HL-60/S4 (cell line): Measurements from ENCODE around the gene BACE1.

Experiments used
- in situ Hi-C: fragments of 300-500 bp; cut with MboI; formaldehyde crosslinking; loops from 2 replicates; pipeline ENCODE4 v1.14.3; 2022; ENCODE audit warnings: low sequenced_read_pairs

Gene BACE1

DNA sequence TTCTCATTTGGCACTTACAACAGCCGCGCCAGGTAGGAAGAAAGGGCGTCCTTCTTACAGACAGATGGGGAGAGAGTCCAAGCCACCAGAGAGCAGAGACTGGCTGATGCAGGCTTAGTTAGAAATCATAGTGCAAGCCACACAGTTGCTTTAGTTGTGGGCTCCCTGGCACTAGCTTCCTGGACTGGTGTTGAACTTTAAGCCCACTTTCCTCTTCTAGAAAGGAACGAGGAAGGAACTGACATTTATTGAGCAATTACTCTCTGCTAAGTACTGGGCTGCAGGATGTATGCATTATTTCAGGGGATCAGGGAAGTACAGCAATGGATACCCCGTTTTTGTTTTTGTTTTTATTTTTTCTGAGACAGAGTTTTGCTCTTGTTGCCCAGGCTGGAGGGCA, 3.0 kb downstream of the BACE1 start:
- in situ Hi-C loops = no loop called here

DNA sequence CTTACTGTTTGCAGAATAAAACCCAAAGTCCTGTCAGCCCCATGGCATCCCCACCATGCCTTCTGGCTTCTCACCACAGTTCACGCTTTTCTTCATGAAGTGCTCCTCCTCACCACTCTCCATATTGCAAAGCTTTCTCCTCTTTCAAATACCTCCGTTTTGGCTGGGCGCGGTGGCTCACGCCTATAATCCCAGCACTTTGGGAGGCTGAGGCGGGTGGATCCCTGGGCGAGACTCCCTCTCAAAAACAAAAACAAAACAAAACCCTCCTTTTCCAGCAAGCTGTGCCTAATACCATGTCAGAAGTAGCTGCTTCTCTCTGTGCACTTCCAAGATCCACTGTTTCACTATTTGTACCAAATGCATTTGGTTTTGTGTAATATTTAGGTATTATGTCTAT, 6.7 kb downstream of the BACE1 start:
- in situ Hi-C loops = no loop called here

DNA sequence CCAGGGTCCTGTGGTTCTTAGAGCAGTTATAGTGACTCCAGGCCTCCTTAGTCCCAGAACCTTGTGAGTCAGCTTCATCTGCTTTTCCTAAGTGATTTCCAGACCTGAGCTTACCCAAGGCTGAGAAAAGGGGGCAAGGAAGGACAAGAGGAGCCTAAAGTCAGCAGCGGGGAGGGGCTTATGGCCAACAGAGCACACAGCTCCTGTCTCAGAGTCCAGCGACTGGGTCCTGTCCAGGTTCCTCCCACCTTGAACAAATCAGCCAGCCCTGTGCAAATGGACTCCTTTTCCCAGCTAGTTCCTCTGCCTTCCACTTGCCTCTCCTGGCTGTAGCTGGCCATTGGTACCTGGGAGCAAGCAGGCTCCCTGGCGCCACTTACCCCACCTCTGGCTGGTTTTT, 10.9 kb downstream of the BACE1 start:
- in situ Hi-C loops = no loop called here

DNA sequence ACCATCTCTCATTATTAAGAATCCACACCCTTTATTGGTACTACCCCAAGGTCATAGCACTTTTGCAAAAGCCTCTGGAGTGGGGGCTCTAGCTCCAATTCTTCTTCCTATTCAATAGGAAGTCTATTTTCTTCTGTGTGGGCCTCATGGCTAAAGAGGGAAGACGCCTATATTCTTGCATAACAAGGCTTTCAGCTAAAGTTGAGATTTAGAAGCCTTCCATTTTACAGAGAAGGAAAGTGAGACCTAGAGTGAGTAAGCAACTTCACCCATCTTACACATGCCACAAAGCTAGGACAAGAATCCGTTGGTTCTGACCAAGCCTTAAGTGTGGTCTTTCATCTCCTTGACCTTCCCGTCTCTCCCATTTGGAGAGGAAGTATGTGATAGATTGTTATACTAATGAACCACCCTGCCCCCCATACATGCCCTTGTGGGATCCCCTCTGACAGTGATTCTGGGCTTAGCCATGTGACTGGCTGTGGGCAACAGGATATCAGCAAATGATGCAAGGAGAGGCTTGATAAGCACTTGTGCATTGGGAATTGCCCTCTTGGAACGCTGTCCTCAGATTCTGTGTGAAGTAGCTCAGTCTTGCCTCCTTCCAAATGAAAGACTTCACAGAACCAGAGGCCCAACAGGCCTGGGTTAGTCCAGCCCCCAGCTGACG, 12.3 kb downstream of the BACE1 start:
- in situ Hi-C loops = no loop called here

DNA sequence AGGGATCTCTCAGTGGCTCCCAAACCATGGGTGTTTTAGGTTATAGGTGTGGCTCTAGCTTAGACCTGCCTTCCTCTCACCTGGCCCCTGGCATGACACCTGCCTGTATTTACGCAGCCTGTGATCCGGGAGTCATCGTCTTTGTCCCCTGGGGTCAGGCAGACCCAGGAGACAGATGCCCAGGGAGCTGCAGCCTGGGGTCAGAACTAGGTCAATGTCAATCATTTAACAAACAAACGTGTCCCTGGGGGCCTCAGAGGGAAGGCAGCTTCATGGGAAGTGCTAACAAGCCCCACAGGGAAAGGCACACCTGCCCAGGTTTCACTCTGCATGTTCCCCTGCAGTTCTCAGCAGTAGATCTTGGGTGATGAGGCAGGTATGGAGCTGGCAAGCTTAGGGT, 13.0 kb downstream of the BACE1 start:
- in situ Hi-C loops = no loop called here

DNA sequence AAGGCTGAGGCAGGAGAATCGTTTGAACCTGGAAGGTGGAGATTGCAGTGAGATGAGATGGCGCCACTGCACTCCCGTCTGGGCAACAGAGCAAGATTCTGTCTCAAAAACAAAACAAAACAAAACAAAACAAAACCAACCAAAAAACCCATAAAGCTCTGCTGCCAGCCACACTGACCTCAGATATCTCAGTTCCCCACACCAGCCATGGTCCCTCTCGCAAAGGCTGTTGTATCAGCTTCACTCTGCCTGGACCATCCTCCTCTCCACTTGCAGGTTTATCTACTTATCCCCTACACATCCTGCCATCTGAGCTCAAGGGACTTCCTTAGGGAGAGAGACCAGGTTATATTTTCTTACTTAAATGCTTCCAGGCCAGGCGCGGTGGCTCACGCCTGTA, 13.8 kb downstream of the BACE1 start:
- in situ Hi-C loops = no loop called here

DNA sequence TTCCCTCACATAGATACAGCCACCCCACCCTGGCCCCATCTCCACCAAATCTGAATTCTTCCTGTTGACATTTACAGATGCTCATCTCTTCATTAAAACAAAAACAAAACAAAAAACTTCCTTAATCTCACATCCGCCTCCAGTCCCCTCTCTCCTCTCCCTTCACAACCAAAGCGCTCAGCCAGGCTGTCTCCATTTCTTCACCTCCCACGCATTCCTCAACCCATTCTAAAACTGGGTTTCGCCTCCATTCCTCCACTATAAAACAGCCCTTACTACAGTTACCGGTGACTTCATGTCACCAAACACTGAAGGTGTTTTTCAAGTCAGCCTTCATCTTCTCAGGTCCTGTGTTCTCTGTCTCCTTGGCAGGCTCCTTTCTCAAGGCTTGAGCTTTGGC, 15.3 kb downstream of the BACE1 start:
- in situ Hi-C loops = no loop called here

DNA sequence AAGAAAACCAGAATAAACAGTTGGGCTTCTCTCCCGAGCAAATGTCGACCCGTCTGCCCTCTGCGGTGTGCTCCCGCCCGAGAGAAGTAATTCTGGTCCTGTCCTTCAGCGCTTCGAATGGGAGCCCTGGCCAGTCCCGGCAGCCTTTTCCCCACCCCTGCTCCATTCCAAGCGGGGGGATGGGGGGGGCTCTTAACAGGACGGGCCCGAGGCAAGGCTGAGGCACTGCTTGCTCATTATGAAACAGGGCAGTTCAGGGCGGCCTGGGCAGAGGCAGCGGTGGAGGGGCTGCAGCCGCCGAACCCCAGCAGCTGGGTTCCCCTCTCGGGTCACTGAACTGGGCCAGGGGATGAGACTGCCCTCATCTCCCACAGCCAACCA, 15.8 kb downstream of the BACE1 start:
- in situ Hi-C loops = no loop called here

DNA sequence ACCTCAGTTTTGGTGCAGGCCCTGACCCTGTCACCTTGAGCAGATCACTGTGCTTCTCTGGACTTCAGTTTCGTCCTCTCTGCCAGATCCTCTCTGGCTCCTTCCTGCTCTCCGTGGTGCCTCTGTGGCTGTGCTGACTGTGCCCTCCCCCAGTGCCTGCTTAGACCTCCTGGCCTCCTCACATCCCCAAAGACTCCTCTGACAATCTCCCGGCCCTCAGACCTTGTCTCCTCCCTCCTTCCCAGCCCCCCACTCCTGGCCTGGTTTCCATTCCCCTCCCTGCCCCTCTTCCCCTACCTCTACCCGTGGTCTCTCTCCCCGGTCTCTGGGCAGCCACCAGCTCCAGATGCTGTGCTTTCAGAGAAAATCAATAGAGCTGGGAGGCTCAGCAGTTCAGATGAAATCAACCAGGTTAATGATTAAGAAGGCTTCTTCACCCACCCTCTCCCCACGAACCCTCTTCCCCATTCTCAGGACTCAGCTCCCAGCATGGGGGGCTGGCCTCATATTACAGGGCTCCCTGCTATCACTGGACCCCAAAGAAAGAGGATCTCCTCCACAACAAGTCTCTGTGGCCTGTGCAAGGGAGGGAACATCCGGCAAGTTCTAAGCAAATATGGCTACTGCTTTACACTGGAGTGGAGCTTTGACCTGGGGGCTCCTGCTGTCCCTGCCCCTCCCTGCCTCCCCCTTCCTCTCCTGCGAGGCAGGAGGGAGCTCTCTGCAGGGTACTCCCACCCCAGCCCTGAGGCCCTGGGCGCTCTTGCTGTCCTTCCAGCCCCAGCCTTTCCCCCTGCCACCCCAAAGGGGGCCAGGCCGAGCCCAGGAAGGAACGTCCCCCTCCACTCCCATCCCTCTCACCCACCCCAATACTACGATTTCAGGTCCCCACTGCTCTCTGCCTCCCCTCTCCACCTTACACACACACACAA, 16.4 kb downstream of the BACE1 start:
- in situ Hi-C loops = no loop called here

DNA sequence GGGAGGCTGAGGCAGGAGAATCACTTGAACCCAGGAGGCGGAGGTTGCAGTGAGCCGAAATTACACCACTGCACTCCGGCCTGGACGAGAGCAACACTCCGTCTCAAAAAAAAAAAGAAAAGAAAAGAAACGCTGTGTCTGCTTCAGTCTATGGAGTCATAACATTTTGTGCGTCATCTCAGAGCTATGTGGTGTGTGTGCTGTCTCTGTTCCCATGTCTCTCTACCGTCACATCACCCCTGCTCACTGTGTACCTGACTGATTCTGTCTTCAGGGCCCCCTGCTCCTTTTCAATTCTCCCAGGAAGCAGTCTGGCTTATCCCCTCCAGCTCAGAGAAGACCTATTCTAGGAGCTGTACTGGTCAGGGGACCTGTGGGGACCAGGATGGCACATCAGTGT, 17.9 kb downstream of the BACE1 start:
- in situ Hi-C loops = no loop called here

DNA sequence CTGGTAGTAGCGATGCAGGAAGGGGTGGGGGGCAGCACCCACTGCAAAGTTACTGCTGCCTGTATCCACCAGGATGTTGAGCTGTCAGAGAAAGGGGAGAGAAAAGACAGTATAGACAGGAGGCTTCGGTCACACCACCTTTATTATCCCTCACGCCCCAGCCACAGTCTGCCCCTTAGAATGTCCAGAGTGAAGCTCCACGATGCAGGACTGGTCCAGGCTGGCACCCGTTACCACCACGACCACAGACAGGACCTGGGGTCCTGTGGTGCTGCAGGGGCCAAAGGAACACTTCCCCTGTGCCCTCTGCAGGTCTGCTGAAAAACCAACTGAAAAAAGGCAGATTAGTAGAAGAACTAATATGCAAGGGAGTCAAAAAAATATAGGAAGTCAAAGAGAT, 19.2 kb downstream of the BACE1 start:
- in situ Hi-C loops = no loop called here

DNA sequence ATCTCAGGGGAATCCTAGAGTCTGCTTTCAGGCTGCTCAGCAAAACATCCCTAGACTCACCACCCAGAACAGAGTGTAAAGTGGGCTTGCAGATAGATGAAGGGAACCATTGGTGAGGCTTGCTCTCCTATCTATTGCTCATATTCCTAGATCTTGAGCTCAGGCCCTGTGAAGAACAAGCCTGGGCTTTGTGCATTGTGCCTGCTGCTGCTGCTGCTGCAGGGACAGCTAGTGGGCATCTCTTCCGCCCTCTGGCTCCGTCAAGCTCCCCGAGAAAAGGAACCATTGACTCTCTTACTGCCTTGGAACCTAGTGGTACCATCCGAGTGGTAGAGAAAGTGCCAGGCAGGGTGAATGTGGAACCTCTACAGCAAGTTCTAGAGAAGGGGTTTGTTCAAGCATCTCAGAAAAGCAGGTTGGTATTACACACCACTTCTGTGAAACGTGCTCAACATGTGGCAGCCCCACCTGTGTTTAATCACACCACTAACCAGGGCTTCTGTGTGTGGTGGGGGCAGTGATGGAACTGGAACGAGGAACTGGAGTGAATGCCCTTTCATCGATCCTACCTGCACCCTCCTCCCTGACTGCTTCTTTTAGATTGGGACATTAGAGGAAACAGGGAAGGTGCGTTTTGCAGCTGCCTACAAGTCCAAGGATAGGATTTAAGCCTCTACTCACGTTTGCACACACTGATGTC, 20.5 kb downstream of the BACE1 start:
- in situ Hi-C loops = no loop called here

DNA sequence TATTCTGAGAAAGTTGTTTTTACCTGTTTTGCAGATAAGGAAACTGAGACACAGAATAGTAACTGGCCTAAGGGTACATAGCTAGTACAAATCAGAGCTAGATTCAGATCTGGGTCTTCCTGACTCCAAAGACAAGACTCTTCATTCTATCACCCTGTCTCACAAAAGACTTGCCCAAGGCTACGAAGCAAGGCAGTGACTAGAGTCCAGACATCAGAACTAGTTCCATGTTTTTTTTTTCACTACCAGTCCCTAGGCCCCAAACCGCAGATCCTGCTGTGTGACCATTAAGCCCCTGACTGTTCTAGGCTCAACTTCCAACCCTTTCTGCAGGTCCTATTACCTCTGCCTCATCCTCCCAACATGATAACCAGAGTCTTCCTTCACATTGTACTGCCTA, 23.4 kb downstream of the BACE1 start:
- in situ Hi-C loops = no loop called here

DNA sequence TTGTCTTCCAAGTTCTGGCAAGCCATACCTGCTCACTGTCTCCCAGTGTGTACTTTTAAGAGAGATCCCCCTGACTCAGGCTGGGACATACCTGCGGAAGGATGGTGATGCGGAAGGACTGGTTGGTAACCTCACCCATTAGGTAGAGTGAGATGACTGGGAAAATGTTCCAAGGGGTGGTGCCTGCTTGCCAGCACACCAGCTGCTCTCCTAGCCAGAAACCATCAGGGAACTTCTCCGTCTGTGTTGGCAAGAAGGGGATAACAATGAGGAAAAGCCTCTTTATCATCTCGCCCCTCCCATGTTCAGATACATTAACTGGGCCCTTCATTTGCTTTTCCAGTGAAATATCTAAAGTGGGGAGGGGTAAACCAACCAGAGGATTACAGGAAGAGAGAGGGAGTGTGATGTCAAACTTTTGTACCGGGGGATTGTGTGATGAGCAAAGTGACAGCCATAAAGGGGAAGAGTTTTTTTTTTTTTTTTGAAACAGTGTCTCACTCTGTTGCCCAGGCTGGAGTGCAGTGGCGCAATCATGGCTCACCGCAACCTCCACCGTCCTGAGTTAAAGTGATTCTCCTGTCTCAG, 25.2 kb downstream of the BACE1 start, which contains the start of gene BACE1-AS:
TSS of gene BACE1-AS (plus strand) at position 538 of the 588 bp plus-strand sequence.
- in situ Hi-C loops = no loop called here

DNA sequence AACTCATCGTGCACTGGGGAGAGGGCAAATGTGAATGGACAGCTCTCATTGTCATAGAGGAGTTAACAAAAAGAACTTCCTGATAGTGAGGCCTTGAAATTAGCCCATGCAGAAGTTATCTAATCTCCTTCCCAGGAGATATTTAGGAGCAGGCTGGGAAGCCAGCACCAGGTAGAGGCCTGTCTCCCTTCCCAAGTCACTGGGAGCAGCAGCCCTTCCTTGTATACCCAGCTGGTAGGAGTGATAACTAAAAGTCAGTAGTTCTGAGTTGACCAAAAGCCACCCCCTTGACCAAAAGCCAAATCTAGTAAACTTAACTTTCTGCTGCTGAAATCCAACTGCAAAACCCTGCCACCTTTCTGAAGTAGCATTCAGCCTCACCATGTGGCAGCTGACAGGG, 26.3 kb downstream of the BACE1 start:
- in situ Hi-C loops = no loop called here

DNA sequence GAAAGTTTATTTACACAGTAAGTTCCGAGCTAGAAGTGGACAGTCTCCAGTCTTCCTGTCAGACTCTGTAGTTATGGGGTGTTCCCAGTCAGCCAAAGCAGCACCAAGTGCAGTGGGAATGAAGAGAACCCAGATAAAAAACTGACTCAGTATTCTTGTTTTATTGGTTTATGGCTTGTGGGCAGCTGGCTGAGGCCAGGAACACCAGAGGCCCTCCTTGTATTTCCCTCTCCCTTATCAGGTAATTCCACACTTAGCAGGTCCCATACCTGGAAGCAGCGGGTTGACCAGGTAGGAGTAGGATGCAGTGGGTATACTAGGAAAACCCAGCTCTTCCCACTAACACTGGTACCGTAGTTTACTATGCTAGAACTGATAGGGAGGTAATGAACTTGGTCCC, 28.4 kb downstream of the BACE1 start:
- in situ Hi-C loops = no loop called here

DNA sequence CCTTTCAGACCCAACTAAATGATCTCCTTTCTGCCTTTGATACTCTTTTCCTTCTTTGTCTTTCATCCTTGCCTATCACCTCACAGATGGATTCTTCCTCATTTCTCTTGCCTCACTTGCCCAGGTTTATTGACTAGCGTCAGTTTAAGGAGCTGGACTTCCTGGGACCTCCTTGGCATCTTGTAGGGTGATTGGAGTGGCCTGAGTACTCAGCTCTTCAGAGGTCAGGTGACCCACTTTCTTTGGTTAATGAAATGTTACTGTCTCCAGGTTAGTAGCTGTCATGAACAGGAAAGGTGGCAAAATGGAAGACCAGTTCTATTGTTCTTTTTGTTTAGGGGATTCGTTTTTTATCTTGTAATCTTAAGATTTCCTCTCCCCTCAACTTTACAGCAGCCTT, 29.5 kb downstream of the BACE1 start:
- in situ Hi-C loops = no loop called here

DNA sequence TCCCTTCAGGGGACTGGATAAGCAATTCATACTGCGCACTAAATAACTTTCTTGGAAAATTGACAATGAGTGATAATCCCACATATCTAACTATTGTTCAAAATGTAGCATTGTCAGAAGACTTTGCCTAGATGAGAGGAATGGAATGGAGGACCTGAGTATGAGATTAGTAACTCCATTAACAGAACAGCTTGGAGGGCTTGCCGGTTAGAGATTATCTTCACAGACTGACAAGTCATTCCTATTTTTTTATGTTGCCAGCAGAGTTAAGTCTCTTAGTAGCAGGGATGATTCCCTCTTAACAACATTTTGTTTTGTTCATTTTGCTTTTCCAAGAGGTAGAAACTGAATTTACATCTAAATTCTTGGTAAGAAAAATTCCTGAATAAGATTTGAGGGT, 32.0 kb downstream of the BACE1 start:
- in situ Hi-C loops = no loop called here

DNA sequence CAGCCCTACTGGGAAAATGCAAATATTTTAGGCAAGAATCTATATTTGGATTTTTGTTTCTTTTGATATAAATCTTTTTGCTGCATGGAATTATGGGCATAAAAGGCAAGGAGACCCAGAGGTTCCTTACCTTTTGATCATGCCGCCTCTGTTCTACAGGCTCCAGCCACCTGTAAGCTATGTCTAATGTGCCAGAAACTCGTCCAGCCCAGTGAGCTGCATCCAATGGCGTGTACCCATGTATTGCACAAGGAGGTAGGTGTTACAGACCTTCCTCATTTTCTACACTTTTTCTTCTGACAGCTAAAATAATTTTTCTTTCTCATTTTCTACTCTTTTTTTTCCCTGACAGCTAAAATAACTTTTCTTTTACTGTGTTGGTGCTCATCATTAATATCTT, 33.1 kb downstream of the BACE1 start:
- in situ Hi-C loops = no loop called here

DNA sequence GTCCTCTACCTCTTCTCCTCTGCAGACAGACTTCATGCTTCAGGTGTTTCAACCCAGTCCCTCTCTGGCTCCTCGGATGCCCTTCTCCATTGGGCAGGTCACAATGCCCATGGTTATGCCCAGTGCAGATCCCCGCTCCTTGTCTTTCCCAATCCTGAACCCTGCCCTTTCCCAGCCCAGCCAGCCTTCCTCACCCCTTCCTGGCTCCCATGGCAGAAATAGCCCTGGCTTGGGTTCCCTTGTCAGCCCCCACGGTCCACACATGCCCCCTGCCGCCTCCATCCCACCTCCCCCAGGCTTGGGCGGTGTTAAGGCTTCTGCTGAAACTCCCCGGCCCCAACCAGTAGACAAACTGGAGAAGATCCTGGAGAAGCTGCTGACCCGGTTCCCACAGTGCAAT, 34.2 kb downstream of the BACE1 start:
- in situ Hi-C loops = no loop called here

DNA sequence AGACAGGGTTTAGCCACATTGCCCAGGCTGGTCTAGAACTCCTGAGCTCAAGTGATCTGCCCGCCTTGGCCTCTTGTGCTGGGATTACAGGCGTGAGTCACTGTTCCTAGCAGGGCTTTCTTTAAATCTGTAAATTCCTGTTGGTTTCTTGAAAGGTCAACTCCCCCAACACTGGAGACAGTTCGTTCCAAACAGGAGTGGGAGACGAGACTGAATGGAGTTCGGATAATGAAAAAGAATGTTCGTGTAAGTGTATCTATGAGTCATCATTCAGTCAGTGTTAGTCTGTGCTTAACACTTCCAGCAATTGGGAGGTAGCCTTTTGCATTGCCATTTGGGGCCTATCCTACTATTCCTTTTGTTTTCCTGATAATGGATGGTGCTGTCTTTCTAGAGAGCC, 34.9 kb downstream of the BACE1 start:
- in situ Hi-C loops = no loop called here
